GM18873 (cell line): ENCODE data around the gene ITIH6.

ENCODE experiments used
- ATAC-seq: cut with Tn5 transposase; IDR thresholded peaks from one replicate; pipeline ENCODE4 v1.9.1; 2021; ENCODE audit warnings: mild to moderate bottlenecking, moderate library complexity, moderate number of reproducible peaks; ENCODE audit not compliant: unreplicated experiment, low FRiP score

Gene ITIH6

DNA sequence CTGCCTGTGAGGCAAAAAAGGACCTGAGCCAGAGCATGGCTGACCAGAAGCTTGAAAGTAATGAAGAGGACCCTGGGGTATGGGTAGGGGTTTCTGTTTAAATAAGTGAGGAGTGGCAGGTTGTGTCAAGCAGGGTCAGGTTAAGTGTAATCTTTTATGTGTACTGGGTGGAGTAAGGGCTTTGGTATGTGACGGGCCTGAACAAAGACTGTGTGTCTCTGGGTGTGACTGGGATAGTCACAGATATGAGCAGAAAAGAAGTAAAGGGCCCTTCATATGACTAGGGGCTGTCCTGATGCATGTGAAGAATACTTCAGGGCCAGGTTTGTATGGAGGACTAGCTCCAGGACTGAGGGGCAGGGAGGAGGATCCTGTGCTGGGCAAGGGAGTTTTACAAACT, 82.4 kb downstream of the ITIH6 start:
- no peak for ATAC-seq

DNA sequence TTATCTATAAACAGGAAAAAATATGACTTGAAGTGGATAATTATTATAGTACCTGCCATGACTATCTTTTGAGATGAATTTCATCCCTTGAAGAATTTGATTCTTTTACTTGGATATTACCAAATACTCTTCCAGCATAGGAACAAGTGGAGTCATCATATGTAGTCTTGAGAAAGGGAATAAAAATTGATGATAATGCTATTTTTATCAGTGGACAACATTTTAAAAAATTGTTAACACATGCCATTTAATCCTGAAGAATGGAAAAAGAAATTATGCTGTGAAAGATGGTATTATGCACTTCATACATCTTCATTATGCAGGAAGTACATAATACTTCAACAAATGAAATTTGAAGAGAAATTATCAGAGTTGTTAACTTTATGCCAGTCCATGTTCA, 83.6 kb downstream of the ITIH6 start:
- no peak for ATAC-seq

DNA sequence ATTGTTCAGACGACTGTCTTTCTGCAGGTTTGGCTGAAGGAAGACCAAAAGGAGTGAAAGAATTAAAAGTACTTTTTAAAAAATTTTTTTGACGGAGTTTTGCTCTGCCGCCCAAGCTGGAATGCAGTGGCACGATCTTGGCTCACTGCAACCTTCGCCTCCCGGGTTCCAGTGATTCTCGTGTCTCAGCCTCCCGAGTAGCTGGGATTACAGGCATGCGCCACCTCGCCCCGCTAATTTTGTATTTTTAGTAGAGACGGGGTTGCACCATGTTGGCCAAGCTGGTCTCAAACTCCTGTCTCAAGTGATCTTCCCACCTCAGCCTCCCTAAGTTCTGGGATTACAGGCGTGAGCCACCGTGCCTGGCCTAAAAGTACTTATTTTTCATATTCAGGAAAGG, 86.3 kb downstream of the ITIH6 start:
- ATAC-seq = no peak

DNA sequence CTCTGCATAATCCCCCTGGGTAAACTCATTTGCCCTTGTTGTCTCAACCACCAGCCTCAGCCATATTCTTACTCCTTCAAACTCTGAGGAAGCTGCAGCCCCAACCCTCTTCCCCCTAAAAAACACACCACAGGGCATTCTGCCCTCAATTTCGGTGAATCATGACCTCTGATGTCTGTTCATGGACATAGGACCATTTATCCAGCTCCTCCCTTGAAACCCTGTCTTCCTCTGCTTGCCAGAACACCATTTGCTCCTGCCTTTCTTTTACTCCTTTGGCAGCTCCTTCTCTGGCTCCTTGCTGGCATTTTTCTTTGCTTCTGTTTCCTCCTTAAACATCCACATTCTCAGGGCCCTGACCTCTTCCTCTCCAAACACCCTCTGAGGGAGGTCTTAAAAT, 87.1 kb downstream of the ITIH6 start:
- no peak for ATAC-seq

DNA sequence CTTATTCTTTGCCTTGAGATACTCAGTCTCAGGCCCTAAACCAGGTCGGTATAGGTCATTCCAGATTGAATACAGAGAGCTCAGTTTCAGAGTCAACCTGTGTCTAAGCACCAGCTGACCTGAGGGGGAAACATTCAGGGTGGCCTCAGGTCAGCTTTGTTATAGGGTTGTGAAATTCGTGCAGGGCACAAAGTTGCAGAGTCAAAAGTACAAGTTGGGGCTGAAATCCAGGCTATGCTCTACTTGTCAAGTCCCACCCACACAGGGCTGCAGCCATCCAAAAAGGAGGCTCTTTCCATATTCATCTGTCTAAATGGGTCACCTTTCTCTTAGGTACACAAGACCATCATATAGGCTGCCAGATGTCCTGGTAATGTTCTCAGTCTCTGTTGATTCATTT, 89.7 kb downstream of the ITIH6 start:
- no peak for ATAC-seq
